Hematopoietic multipotent progenitor cell treated with erythropoietin and hydrocortisone succinate and interleukin-3 and kit ligand, for 8 days (in vitro differentiated cells): ENCODE results near the gene GPR152.
"Not testable (repeated sequence)": the region's sequence is repeated elsewhere in the genome, so short reads cannot be mapped to it uniquely, and the experiment has no call there.

Experiments
- DNase-seq: peaks from one replicate; pipeline ENCODE4 v3.0.0-alpha.2; 2015

GPR152 gene

GRCh38 chr11:67439321-67440228 lies 13.0 kb downstream of the GPR152 start:
- peak; percentile 67 for DNase-seq

- no peak for DNase-seq
Measured at GRCh38 chr11:67438158-67438902, 14.2 kb downstream of the GPR152 start.

DNA sequence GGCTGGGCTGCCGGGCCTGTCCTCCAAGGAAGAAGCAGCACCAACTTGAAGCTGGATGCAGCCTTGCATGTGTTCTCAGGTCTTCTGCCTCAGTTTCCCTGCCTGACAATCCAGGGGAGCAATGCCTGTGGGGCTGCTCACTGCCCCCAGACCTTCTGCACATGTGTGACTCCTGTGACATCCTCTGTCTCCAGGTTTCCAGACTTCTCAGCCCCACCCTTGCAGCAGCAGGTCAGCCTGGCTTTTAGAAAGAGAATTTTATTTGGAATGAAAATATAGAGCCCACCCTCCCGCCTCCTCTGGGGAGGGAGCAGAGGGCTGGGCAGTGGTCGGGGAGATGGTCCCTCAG lies 14.7 kb downstream of the GPR152 start:
- no peak for DNase-seq

DNA sequence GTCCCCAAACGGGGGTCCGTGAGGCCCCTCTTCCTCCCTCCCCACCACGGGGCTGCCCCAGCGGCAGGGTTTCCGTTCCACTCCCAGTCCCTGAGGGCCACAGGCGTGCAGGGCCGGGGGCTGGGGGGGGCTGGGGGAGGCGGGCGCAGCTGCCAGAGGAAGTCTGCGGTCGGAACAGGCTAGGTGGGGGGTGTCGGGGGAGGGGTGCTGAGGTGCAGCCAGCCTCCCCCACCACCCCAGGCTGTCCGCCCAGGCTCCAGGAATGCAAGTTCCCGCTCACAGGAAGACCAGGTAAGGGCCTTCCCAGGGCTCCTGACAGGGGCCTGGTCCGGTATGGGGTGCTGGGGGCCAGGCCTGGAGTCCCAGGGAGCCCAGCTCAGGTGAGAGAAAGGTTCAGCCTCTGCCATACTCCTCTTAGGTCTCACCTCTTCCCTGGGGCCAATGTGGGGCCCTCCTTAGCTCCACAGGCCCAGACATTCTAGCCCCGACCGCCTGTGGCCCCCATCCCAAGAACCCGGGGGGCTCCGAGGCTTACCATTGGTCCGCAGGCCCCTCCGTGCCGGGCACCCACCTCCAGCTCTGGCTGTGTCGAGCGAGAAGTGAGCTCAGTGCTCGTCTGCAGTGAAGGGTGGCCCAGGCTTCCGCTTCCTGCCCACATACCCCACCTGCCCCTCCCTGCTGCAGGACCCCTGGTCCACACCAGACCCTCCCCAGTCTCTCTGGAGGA lies 15.3 kb downstream of the GPR152 start, which contains the start of gene PTPRCAP:
Gene PTPRCAP, minus strand, starts transcription at position 601 of the 727 bp plus-strand sequence. Its CDS starts 63 bp downstream, at position 538.
- DNase-seq, result no peak

- peak; percentile 49 for DNase-seq
Measured at GRCh38 chr11:67436459-67437081, 16.0 kb downstream of the GPR152 start.

DNA sequence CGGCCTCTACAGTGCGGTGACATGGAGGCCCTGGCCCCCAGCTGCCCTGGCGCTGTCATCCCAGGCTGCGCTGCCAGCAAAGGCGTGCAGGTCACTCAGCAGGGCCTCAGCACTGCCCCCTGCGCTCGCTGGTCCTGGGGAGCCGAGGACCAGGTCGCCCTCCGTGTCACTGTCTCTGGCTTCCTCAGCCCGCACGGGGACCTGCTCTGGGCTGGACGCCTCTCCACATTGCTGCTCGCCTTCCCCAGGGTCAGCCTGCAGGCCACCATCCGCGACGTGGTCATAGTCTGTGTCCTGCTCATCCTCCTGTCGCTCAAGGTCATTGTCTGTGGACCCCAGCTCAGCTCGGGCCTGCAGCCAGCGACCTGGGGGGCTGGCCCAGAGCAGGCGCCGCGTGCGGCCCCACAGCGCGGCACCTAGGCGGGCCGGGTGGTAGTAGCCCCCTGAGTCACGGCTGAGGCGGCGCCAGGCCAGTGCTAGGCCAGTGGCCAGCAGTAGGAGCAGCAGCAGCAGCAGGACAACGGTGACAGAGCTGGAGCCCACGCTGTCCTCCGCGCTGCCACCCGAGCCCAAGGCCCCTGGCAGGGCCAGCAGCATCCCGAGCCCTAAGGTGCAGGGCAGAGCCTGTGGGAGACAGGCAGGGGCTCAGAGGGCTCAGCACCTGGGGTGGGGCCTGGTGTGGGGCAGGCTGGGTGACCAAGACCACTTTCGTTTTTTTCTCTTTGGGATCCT lies 16.6 kb downstream of the GPR152 start:
- DNase-seq, result no peak

- peak; percentile 23 for DNase-seq
Measured at GRCh38 chr11:67435031-67435726, 17.4 kb downstream of the GPR152 start.

DNA sequence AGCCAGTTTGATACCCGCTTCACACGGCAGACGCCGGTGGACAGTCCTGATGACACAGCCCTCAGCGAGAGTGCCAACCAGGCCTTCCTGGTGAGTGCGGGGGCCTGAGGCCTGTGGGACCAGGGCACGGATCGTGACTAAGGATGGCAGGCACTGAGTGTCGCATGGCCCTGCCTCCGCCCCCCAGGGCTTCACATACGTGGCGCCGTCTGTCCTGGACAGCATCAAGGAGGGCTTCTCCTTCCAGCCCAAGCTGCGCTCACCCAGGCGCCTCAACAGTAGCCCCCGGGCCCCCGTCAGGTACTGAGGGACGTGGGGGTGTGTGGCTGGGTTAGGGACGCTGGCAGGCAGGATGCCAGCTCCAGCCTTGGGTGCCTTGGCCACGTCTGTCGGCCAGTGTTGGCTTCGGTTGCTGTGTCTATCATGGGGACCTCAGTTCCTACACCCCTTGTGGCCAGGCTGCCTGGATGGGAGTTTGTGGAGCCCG lies 18.1 kb downstream of the GPR152 start:
- no peak for DNase-seq

- no peak for DNase-seq
Measured at GRCh38 chr11:67433536-67434394, 18.8 kb downstream of the GPR152 start.

DNA sequence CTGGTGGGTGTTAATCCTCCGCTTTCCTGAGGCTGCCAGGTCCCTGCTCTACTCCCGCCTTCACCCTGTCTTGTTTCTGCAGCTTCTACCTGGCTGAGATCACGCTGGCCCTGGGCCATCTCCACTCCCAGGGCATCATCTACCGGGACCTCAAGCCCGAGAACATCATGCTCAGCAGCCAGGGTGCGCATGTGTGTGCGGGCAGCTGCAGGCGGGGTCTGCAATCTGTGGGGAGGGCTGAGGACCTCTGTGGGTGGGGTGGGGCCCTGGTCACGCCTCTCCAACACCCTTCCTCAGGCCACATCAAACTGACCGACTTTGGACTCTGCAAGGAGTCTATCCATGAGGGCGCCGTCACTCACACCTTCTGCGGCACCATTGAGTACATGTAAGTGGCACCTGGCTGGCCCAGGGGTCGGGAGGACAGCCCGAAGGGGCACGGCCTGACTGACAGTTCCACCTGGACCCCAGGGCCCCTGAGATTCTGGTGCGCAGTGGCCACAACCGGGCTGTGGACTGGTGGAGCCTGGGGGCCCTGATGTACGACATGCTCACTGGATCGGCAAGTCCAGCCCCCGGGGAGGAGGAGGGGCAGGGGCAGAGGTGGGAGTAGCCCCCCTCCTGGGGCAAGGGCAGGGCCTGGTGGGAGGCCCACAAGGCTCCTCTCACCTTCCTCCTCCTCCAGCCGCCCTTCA lies 19.7 kb downstream of the GPR152 start:
- DNase-seq, result no peak

DNA sequence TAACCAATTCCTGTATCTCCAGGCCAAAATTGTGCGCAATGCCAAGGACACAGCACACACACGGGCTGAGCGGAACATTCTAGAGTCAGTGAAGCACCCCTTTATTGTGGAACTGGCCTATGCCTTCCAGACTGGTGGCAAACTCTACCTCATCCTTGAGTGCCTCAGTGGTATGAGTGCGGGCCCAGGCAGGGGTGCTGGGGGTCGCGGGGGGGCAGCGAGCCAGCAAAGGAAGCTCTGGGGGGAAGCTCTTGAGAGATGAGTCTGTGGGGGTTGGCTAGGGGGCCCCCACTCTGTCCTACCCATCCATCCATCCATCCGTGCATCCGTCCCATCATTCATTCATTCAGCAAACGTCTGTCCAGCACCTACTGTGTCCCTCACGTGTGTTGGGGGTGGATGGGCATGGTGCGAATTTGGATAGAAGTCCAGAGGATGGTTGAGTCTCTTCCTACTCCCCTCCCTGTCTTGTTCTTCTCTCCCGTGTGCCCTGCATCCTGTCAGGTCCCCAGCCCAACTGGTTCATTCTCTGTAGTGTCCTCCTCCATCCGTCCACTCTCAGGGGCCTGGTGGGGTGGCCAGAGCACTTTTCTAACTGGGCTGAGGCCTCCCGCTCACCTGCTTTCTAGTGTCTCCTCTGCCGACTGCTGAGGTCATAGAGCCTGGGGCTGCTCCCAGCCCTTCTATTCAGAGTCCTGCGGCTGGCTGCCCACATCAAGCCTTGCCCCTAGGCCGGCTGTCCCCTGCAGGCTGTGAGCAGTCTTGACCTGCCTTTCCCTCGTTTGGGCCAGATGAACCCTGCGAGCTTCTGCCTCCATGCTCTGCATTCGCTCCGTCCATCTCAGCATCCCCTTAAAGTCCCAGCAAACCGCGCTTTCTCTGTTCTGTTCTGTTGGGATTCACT lies 20.9 kb downstream of the GPR152 start:
- DNase-seq, result no peak

DNA sequence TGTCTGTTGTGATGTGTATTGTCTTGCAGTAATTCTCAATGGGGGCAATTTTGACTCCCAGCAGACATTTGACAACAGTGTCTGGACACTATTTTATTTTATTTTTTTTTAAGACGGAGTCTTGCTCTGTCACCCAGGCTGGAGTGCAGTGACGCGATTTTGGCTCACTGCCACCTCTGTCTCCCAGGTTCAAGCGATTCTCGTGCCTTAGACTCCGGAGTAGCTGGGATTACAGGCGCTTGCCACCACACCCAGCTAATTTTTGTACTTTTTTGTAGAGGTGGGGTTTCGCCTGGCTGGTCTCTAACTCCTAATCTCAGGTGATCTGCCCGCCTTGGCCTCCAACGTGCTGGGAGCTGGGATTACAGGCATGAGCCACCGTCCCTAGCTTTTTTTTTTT lies 22.8 kb downstream of the GPR152 start:
- no peak for DNase-seq

GRCh38 chr11:67429038-67429668 lies 23.4 kb downstream of the GPR152 start:
- peak; percentile 21 for DNase-seq

DNA sequence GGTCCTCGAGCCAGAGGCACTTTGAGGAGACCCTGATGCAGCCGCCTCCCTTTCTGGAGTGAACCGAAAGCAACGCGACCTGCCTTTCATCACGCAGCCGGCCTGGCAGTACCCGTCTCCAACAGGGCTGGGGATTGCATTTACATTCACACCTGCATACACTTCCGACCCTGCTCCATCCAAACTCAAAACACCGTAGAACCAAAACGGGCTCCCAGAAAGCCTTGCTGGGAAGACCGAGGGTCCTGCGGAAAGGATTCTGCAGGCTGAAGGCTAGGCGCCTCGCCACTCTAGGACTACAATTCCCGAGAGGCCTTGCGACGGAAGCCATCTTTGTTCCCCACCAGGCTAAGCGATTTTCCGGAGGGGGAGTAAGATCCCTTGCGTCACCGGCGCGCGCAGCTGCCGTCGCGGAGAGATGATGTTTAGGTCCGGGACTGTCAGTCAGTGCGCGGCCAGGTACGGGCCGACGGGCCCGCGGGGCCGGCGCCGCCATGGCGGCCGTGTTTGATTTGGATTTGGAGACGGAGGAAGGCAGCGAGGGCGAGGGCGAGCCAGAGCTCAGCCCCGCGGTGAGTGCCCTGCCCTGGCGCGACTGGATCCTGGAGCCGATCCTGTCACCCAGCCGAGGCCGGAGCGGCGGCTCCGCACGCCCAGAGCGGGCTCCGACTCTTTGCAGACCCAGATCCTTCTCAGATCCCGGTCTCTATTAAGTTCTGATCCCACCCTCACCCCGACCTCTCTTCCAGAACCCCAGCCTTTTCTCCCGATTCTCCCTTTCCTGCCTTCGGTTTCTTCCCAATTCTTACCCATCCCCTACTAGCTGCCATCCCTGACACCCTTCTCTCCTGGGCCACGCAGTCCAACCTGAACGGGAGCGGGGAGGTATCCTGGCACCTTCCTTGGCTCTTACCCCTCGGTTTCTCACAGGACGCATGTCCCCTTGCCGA lies 24.2 kb downstream of the GPR152 start, which contains the start of gene RPS6KB2:
Gene RPS6KB2, plus strand, starts transcription at position 443 of the 950 bp plus-strand sequence. Its CDS starts 52 bp downstream, at position 495.
- peak; percentile 97 for DNase-seq

- not testable (repeated sequence) for DNase-seq
Measured at GRCh38 chr11:67427364-67427859, 25.1 kb downstream of the GPR152 start.

GRCh38 chr11:67423891-67424613 lies 28.5 kb downstream of the GPR152 start:
- DNase-seq, result no peak
